Upper lobe of left lung (tissue), 4 donors: ENCODE data around the gene DBNDD2.

Experiments
- CTCF ChIP-seq, 6 experiments: fragments of 450-650 bp in 4 of 6; fragments of 200-600 bp in 2 of 6; sonication (generic) in 2 of 6; IDR thresholded peaks; one replicate each; pipeline ENCODE4 v1.5.1; 2016 to 2019; ENCODE audit warnings: antibody characterized with exemption in 6 of 6
- POLR2A ChIP-seq, 4 donors: fragments of 450-650 bp; IDR thresholded peaks; one replicate each; pipeline ENCODE4 v1.5.1; 2016 to 2017; ENCODE audit warnings: antibody characterized with exemption in 4 of 4, mild to moderate bottlenecking in 2 of 4
- POLR2AphosphoS5 ChIP-seq, 2 donors: sonication (generic); formaldehyde crosslinking; IDR thresholded peaks; one replicate each; pipeline ENCODE4 v1.5.1; 2017; ENCODE audit warnings: antibody characterized with exemption in 2 of 2

DNA sequence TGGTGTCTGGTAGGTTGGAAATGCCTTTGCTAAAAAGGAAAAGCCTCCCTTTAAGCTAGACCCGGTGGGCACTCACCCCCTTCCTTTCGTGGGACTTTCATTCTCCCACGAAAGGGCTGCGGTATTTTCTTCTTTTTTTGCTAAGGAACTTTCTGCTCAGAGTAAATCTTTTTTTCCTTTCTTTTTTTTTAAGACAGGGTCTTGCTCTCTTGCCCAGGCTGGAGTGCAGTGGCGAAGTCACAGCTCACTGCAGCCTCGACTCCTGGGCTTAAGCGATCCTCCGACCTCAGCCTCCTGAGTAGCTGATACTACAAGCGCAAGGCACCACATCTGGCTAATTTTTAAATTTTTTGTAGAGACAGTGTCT, 34.0 kb upstream of the DBNDD2 start:
- TF ChIP-seq POLR2A (IDR thresholded peaks at IDR 0.05) (no peak), CTCF (IDR thresholded peaks at IDR 0.05) (no peak), POLR2AphosphoS5 (IDR thresholded peaks at IDR 0.05) (no peak)
